Right hindlimb (tissue), 1 donor: Measurements from ENCODE around the gene RBBP8NL.

ENCODE experiments used
- DNase-seq: peaks from one replicate; pipeline ENCODE4 v3.0.0-alpha.2; 2018

The RBBP8NL gene

GRCh38 chr20:62419759-62420158 is 7.6 kb downstream of the RBBP8NL start:
- no peak for DNase-seq

- no peak for DNase-seq
Observed at GRCh38 chr20:62418709-62419487, 8.4 kb downstream of the RBBP8NL start.

- DNase-seq = no peak
Observed at GRCh38 chr20:62417981-62418708, 9.2 kb downstream of the RBBP8NL start.

GRCh38 chr20:62416651-62417637 is 10.4 kb downstream of the RBBP8NL start:
- DNase-seq = no peak

- no peak for DNase-seq
Observed at GRCh38 chr20:62415354-62416111, 11.8 kb downstream of the RBBP8NL start.

- no peak for DNase-seq
Observed at GRCh38 chr20:62413896-62414481, 13.3 kb downstream of the RBBP8NL start.

- DNase-seq = no peak
Observed at GRCh38 chr20:62413025-62413570, 14.2 kb downstream of the RBBP8NL start.

GRCh38 chr20:62412194-62413024 is 14.9 kb downstream of the RBBP8NL start:
- no peak for DNase-seq

GRCh38 chr20:62411479-62412193 is 15.7 kb downstream of the RBBP8NL start:
- no peak for DNase-seq

GRCh38 chr20:62410746-62411478 is 16.4 kb downstream of the RBBP8NL start:
- DNase-seq = no peak

GRCh38 chr20:62409931-62410745 is 17.2 kb downstream of the RBBP8NL start:
- peak; percentile 52 for DNase-seq

- DNase-seq = no peak
Observed at GRCh38 chr20:62409086-62409853, 18.1 kb downstream of the RBBP8NL start.

GRCh38 chr20:62408640-62409039 is 18.7 kb downstream of the RBBP8NL start:
- DNase-seq = no peak

GRCh38 chr20:62408055-62408454 is 19.3 kb downstream of the RBBP8NL start:
- DNase-seq = no peak

- DNase-seq = peak; percentile 97
Observed at GRCh38 chr20:62407221-62407992, 19.9 kb downstream of the RBBP8NL start, which contains the start of gene CABLES2. Gene CABLES2, minus strand, starts transcription at chr20:62407285. Its CDS starts 9 bp downstream, at chr20:62407276.

- DNase-seq = no peak
Observed at GRCh38 chr20:62406635-62407176, 20.6 kb downstream of the RBBP8NL start.
